NB4 (cell line): Measurements from ENCODE around the gene LRRC10B.

Source experiments
- CTCF ChIP-seq: IDR thresholded peaks from one replicate; pipeline ENCODE4 v1.5.1; 2012; ENCODE audit warnings: low read depth, low read length
- MAX ChIP-seq: IDR thresholded peaks from 2 replicates; pipeline ENCODE4 v1.6.1; 2011; ENCODE audit warnings: low read depth, low read length
- MYC ChIP-seq: IDR thresholded peaks from 2 replicates; pipeline ENCODE4 v1.6.1; 2011; ENCODE audit warnings: low read depth, low read length
- POLR2A ChIP-seq: IDR thresholded peaks from 2 replicates; pipeline ENCODE4 v1.6.1; 2011; ENCODE audit warnings: mild to moderate bottlenecking; ENCODE audit not compliant: insufficient read length; ENCODE audit errors: extremely low read depth

GRCh38 chr11:61491736-61492395 lies 16.7 kb upstream of the LRRC10B start:
- no peak for TF ChIP-seq MAX
- no peak for TF ChIP-seq MYC
- TF ChIP-seq CTCF: no peak
- no peak for TF ChIP-seq POLR2A
